Stimulated activated CD4-positive, alpha-beta T cell treated with anti-CD3 and anti-CD28 coated beads, Interleukin-1b, Interleukin-23, amount 100 ng/mL, for 4 hours (primary cell): Measurements from ENCODE around the gene OR6K6.

Experiments
- DNase-seq, 2 donors: peaks; one replicate each; pipeline ENCODE4 v3.0.0-alpha.2; 2020; ENCODE audit warnings: low read depth in 2 of 2

The OR6K6 gene

GRCh38 chr1:158801396-158801795 is 46.9 kb downstream of the OR6K6 start:
- DNase-seq: no peak

DNA sequence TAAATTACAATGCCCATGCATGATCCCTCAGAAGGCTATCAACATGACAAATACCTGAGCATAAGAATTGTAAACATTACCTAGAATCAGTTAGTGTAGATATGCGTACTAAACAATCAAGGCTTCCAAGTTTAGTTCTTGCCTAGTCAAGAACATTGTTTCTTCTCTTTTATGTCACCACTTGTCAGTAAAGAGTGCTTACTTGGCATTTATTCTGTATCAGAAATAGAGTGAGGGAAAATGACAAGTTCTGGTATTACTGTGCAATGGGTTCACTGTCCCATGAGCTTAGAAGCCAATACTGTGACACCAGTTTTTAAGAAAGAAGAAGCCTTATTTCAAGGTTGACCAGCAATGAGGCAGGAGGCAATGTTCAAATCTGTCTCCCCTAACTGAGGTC is 49.2 kb downstream of the OR6K6 start:
- no peak for DNase-seq
